Thyroid gland (tissue), 4 donors: ENCODE measurements around the gene FCHSD2. TPM values are rescaled to one million over a fixed set of nuclear protein-coding genes. Genes with fewer than 3 reads are reported as not detected.

Source experiments
- DNase-seq, 2 donors: peaks; one replicate each; pipeline ENCODE4 v3.0.0-alpha.2; 2019
- H3K27ac ChIP-seq, 3 donors: fragments of 200-600 bp; sonication (generic); 1 replicate in 2 of 3; 2 replicates in 1 of 3; pipeline ENCODE4 v1.5.1; 2016 to 2019; ENCODE audit warnings: mild to moderate bottlenecking in 1 of 3, moderate library complexity in 1 of 3
- H3K27me3 ChIP-seq: fragments of 200-600 bp; sonication (generic); one replicate; pipeline ENCODE4 v1.5.1; 2019
- H3K36me3 ChIP-seq, 2 donors: fragments of 200-600 bp; sonication (generic); one replicate each; pipeline ENCODE4 v1.5.1; 2016 to 2019
- H3K4me1 ChIP-seq, 2 donors: fragments of 200-600 bp; sonication (generic); one replicate each; pipeline ENCODE4 v1.5.1; 2017 to 2019
- H3K4me3 ChIP-seq, 3 donors: fragments of 200-600 bp; sonication (generic); replicated peaks in 1 of 3; 1 replicate in 2 of 3; 2 replicates in 1 of 3; pipeline ENCODE4 v1.5.1; 2016; ENCODE audit warnings: mild to moderate bottlenecking in 1 of 3
- H3K9me3 ChIP-seq: fragments of 200-600 bp; sonication (generic); one replicate; pipeline ENCODE4 v1.5.1; 2017
- POLR2A ChIP-seq, 2 donors: fragments of 450-650 bp; IDR thresholded peaks; one replicate each; pipeline ENCODE4 v1.6.1; 2017; ENCODE audit warnings: antibody characterized with exemption in 2 of 2, mild to moderate bottlenecking in 2 of 2, moderate library complexity in 1 of 2
- WGBS, 2 donors: methylation state at CpG; one replicate each; pipeline ENCODE4 v1.1.5; 2017; 5-methylcytosine and 5-hydroxymethylcytosine counted together
- intact Hi-C: fragments of 100-400 bp; cut with DNase I; formaldehyde crosslinking; loops from one replicate; pipeline ENCODE4 v1.15.1; 2023
- total RNA-seq, 4 donors: library from RNA; depleted of rRNA; stranded (reverse); fragments of >200 nt; gene quantifications; one replicate each; pipeline ENCODE4 v1.2.3, GENCODE V29; 2016
- TF ChIP-seq, protein P1 (sequence below), 6 experiments: fragments of 200-600 bp in 3 of 6; fragments of 450-650 bp in 3 of 6; sonication (generic) in 3 of 6; IDR thresholded peaks; one replicate each; pipeline ENCODE4 v1.5.1; 2016 to 2019; ENCODE audit warnings: antibody characterized with exemption in 6 of 6, mild to moderate bottlenecking in 2 of 6, inconsistent platforms in 1 of 6, moderate library complexity in 1 of 6

The FCHSD2 gene
- total RNA-seq, 4 donors from 2014 or later, result 13.5 to 21.7 (median 16.9) TPM

DNA sequence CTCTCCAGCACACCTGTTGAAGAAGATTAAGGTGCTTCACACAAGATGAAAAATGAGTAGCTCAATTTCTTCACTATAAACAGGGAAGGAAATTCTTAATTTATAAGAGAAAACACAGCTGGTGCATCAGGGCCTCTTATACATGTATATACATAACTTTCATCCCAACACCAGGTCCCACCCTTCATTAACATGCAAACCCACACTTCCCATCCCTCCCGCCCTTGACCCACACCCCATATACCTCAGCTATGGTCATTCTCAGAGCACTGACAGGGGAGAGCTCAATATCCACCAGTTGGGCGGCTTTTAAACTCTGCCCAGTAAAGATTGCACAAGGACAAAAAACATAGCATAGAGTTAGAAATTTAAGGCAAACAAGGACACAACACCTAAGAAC lies 242.1 kb downstream of the FCHSD2 start:
- H3K27ac ChIP-seq, result no peak overlapping the region
- TF ChIP-seq POLR2A (IDR thresholded peaks at IDR 0.05), result no peak
- TF ChIP-seq, protein P1, sequence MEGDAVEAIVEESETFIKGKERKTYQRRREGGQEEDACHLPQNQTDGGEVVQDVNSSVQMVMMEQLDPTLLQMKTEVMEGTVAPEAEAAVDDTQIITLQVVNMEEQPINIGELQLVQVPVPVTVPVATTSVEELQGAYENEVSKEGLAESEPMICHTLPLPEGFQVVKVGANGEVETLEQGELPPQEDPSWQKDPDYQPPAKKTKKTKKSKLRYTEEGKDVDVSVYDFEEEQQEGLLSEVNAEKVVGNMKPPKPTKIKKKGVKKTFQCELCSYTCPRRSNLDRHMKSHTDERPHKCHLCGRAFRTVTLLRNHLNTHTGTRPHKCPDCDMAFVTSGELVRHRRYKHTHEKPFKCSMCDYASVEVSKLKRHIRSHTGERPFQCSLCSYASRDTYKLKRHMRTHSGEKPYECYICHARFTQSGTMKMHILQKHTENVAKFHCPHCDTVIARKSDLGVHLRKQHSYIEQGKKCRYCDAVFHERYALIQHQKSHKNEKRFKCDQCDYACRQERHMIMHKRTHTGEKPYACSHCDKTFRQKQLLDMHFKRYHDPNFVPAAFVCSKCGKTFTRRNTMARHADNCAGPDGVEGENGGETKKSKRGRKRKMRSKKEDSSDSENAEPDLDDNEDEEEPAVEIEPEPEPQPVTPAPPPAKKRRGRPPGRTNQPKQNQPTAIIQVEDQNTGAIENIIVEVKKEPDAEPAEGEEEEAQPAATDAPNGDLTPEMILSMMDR (IDR thresholded peaks at IDR 0.05), result no peak
- intact Hi-C loops, result no loop called here
- H3K36me3 ChIP-seq, result no peaks in the 10 kb centered on the region
- WGBS, 2 donors, result 91 to 100% methylated on average over 2 of the region's 2 CpGs
- no peaks in the 10 kb centered on the region for H3K4me1 ChIP-seq
- no peaks in the 10 kb centered on the region for H3K9me3 ChIP-seq
- no peak overlapping the region for H3K4me3 ChIP-seq
- DNase-seq, result no peak
- no peaks in the 10 kb centered on the region for H3K27me3 ChIP-seq

DNA sequence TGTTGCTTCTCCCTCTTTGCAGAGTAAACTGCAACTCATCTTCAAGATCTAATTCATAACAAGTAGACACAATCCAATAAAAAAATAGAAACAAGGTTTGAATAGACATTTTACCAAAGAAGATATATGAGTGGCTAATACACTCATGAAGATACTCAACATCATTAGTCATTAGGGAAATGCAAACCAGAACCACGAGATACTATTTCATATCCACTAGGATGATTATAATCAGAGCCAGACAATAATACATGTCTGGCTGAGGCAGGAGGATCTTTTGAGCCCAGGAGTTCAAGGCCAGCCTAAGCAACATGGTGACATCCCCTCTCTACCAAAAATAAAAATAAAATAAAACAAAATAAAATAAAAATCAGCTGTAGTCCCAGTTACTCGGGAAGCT lies 242.9 kb downstream of the FCHSD2 start:
- Histone ChIP-seq H3K27ac (no peak overlapping the region), H3K36me3 (no peaks in the 10 kb centered on the region), H3K4me1 (no peaks in the 10 kb centered on the region), H3K27me3 (no peaks in the 10 kb centered on the region), H3K4me3 (no peak overlapping the region), H3K9me3 (no peaks in the 10 kb centered on the region)
- TF ChIP-seq POLR2A (IDR thresholded peaks at IDR 0.05), result no peak
- TF ChIP-seq, protein P1 (IDR thresholded peaks at IDR 0.05), result no peak
- no peak for DNase-seq
- 85 to 89% methylated on average over 2 of the region's 2 CpGs for WGBS, 2 donors
- intact Hi-C loops, result no loop called here

DNA sequence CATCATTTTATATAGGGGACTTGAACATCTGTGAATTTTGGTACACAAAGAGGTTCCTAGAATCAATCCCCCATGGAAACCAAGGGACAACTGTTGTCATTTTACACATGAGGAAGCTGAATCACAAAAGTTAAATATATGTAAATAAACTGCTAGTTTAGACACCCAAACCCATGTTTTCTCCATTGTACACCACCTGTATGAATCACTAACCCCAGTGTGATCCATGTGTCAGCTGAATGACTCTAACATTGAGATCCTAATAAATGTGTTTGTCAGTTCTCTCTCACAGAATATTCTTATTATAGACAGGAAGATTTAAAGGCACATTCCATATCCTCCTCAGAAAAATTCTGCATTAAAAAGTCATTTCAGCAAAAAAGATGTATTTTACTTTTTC lies 244.6 kb downstream of the FCHSD2 start:
- Histone ChIP-seq H3K27ac (no peak overlapping the region), H3K4me3 (no peak overlapping the region), H3K4me1 (no peaks in the 10 kb centered on the region), H3K36me3 (no peaks in the 10 kb centered on the region), H3K9me3 (no peaks in the 10 kb centered on the region), H3K27me3 (no peaks in the 10 kb centered on the region)
- no peak for TF ChIP-seq POLR2A (IDR thresholded peaks at IDR 0.05)
- TF ChIP-seq, protein P1 (IDR thresholded peaks at IDR 0.05), result no peak
- intact Hi-C loops, result no loop called here
- DNase-seq, result no peak

DNA sequence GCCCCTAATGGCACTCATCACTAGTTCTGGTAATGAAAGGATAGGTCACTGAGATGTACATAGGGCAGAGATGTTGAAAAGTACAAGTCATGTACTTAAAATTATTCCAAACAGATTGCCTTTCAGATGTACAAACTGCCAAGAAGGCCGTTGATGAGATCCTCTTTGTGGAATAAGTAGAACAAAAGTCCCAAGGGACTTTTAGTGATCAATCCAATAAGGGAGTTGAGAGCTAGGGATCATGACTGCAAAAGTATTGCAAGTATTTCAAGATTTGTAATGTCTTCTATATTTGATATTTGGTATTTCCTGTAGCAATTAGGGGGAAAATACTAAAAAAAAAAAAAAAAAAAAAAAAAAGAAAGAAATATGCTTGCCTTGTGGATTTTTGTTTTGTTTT lies 245.7 kb downstream of the FCHSD2 start:
- DNase-seq, result no peak
- Histone ChIP-seq H3K36me3 (no peaks in the 10 kb centered on the region), H3K4me3 (no peak overlapping the region), H3K27ac (no peak overlapping the region), H3K27me3 (no peaks in the 10 kb centered on the region), H3K4me1 (no peaks in the 10 kb centered on the region), H3K9me3 (no peaks in the 10 kb centered on the region)
- WGBS, 2 donors, result 76 to 79% methylated on average over 1 of the region's 1 CpG
- TF ChIP-seq, protein P1 (IDR thresholded peaks at IDR 0.05), result no peak
- no peak for TF ChIP-seq POLR2A (IDR thresholded peaks at IDR 0.05)
- intact Hi-C loops, result no loop called here

DNA sequence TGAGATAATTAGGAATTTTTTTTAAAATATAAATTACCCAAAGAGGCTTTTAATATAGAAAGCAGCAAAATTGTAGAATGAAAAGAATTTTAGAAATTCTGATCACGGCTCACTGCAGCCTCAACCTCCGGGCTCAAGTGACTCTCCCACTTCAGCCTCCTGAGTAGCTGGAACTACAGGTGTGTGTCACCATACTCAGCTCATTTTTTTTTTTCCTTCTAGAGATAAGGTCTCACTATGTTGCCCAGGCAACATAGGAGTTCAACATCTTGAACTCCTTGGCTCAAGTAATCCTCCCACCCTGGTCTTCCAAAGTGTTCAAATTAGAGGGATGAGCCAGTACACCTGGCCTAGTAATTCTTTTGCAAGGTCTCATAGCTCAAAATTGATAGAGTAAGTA lies 251.2 kb downstream of the FCHSD2 start:
- no peaks in the 10 kb centered on the region for H3K4me1 ChIP-seq
- TF ChIP-seq POLR2A (IDR thresholded peaks at IDR 0.05), result no peak
- TF ChIP-seq, protein P1 (IDR thresholded peaks at IDR 0.05), result no peak
- H3K36me3 ChIP-seq, result peaks cover 0 to 3% of the 10 kb centered on the region in 2 donors
- no peak for DNase-seq
- no peak overlapping the region for H3K4me3 ChIP-seq
- H3K27me3 ChIP-seq, result no peaks in the 10 kb centered on the region
- WGBS, 2 donors, result 93 to 95% methylated on average over 2 of the region's 2 CpGs
- H3K27ac ChIP-seq, result no peak overlapping the region
- intact Hi-C loops, result no loop called here
- H3K9me3 ChIP-seq, result no peaks in the 10 kb centered on the region
